C4-2B (cell line): ENCODE data around the gene CDS1.

Experiments used
- ZFX ChIP-seq: fragments of 450-650 bp; IDR thresholded peaks from 2 replicates; pipeline ENCODE4 v1.6.1; 2017
- TF ChIP-seq, protein P1 (sequence below): fragments of 450-650 bp; conservative IDR thresholded peaks from 2 replicates; pipeline ENCODE4 v1.5.1; 2017; ENCODE audit warnings: mild to moderate bottlenecking

DNA sequence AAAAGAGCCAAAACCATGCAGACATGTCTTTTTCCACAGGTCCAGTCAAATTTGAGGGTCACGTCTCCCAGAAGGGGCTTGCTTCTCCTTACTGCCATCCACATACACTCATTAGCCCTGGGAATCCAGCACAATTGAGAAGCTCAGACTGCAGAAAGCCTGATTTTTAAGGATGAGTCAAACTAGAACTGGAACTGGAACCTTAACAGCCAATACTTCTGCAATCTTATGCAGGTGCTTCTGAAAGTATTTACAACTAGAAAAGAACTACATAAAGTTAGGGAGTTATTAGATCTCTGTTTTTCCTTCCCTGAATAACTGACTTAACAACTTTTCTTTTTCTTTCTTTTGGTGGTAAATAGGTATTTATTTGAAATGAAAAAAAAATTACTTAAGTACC, 86.3 kb downstream of the CDS1 start:
- TF ChIP-seq, protein P1, sequence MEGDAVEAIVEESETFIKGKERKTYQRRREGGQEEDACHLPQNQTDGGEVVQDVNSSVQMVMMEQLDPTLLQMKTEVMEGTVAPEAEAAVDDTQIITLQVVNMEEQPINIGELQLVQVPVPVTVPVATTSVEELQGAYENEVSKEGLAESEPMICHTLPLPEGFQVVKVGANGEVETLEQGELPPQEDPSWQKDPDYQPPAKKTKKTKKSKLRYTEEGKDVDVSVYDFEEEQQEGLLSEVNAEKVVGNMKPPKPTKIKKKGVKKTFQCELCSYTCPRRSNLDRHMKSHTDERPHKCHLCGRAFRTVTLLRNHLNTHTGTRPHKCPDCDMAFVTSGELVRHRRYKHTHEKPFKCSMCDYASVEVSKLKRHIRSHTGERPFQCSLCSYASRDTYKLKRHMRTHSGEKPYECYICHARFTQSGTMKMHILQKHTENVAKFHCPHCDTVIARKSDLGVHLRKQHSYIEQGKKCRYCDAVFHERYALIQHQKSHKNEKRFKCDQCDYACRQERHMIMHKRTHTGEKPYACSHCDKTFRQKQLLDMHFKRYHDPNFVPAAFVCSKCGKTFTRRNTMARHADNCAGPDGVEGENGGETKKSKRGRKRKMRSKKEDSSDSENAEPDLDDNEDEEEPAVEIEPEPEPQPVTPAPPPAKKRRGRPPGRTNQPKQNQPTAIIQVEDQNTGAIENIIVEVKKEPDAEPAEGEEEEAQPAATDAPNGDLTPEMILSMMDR: no peak
- no peak for TF ChIP-seq ZFX
